Measurements from ENCODE around the gene STAT3.
"Not testable (repeated sequence)": the region's sequence is repeated elsewhere in the genome, so short reads cannot be mapped to it uniquely, and the experiment has no call there.

STAT3 gene

DNA sequence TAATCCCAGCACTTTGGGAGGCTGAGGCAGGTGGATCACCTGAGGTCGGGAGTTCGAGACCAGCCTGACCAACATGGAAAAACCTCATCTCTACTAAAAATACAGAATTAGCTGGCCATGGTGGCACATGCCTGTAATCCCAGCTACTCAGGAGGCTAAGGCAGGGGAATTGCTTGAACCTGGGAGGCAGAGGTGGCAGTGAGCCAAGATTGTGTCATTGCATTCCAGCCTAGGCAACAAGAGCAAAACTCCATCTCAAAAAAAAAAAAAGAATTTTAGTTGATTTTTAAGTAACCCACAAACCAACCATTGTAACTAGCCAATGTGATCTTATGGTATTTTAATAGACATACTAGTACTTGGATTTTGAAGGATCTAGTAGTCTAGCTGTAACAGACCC lies 27.9 kb downstream of the STAT3 start:
- not testable (repeated sequence) for DNase-seq (ENCODE audit: low read depth, low spot score); H3K4me3 ChIP-seq (ENCODE audit: low read length)

DNA sequence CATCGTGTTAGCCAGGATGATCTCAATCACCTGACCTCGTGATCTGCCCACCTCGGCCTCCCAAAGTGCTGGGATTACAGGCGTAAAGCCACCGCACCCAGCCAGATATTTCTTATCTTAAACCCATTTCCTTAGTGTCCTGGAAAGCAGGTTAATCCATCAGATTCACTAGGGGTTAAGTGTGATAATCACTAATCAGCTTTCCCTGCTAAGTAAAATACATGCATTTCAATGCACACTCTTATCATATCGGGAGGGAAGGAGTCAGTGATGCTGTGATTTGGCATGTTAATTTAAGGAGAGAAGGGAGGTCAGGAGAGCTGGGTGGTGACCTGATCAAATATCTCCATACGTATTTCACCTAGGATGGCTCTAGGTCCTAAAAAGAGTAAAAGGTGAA lies 29.1 kb downstream of the STAT3 start:
- H3K4me3 ChIP-seq (ENCODE audit: low read length), result no peak overlapping the region
- no peak for DNase-seq (ENCODE audit: low read depth, low spot score)

DNA sequence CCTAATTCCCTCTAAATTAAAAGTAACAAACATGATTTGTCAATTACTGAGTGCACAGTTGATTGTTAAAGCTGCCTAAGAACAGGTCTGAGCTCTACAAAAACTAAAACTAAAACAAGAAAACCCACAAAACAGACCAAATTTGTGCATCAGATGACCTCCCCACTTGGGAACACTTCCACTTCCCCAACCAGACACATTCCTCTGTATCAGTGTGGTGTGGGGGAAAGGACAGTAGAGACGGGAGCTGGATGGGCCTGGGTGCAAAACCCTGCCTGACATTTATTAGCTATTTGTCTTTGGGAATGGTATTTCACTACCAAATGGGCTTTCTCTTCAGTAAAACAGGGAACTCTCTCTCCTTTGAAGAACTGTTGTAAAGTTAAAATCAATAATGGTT lies 29.8 kb downstream of the STAT3 start:
- DNase-seq (ENCODE audit: low read depth, low spot score), result no peak
- H3K4me3 ChIP-seq (ENCODE audit: low read length), result no peak overlapping the region

DNA sequence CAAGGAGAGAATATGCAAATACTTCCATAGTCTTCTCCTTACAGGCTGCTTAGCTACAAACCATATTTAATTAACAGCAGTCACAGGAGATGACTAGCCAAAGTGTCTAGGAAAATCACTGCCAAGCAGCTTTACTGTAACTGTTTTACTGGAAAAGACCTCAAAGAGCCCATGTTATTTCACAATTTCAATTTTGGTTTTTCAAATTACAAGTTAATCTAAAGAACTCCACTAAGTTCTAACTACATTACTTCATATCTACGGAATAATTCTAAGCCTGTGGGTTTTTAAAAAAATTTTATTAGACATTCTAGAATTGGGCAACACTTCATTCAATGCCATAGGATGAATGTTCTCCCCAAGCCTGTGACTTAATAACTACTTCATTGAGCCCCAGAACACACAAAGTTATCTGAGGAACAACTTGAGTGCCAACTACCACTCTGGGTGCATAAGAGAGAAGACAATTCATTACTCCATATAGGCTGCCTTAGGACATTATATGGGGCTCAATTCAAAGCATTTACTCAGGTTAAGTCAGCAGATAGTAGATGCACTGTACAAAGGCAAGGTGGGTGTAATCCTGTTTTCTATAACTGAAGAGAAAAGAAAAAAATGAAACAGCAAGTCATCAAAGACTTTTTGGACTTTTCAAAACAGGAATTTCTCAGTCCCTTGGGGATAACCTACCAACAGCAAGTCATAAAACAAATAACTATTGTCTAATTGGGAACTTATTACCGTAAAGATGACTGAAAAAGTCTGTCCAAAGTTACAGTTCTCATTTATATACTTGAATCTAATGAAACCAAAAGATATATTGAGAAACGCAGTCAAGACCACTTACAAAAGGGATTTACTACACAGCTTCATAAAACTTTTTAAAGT lies 33.0 kb downstream of the STAT3 start:
- H3K4me3 ChIP-seq (ENCODE audit: low read length), result no peak overlapping the region
- DNase-seq (ENCODE audit: low read depth, low spot score), result no peak

DNA sequence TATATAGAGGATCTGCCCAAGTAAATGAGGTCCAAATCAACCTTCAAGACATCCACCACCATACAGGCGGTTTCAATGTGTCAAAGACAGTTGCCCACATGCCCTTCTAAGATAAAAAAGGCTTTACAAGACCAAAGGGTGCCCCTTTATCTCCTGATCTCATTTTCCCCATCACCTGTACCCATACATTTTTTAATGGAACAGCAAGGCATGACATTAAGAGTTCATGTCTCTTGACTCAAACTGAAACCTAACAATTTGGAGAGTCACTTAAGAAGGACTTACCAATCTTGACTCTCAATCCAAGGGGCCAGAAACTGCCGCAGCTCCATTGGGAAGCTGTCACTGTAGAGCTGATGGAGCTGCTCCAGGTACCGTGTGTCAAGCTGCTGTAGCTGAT lies 40.1 kb downstream of the STAT3 start:
- DNase-seq (ENCODE audit: low read depth, low spot score), result no peak

DNA sequence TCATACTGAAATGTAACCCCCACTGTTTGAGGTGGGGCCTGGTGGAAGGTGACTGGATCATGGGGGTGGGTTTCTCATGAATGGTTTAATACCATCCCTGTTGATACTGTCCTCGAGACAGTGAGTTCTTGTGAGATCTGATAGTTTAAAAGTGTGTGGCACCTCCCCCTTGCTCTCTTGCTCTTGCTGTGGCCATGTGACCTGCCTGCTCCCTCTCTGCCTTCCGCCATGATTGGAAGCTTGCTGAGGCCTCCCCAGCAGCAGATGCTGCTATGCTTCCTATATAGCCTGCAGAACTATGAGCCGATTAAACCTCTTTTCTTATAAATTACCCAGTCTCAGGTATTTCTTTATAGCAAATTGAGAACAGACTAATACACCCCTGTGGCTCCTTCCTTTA lies 40.6 kb downstream of the STAT3 start:
- no peak for DNase-seq (ENCODE audit: low read depth, low spot score)
- no peak overlapping the region for H3K4me3 ChIP-seq (ENCODE audit: low read length)

More for the DNA sequence above, 40.1 kb downstream of the STAT3 start:
- H3K4me3 ChIP-seq (ENCODE audit: low read length), result no peak overlapping the region

DNA sequence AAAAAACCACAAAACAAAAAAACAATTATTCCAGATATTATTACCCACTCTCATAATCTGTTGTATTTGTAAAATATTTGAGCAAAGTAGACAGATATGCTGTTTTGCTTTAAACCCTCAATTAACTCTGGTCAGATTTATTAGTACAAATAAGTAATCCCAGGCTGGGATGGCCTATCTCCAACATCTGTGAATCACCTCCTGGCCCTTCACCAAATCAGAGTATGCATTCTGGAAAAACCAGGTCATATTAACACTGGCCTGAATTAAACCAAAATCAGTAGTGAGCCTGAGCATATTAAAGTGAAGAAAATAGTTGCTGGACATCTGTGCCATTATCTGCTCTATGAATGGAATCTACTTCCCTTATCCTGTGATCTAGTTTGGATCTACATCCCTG lies 41.0 kb downstream of the STAT3 start:
- DNase-seq (ENCODE audit: low read depth, low spot score), result no peak

DNA sequence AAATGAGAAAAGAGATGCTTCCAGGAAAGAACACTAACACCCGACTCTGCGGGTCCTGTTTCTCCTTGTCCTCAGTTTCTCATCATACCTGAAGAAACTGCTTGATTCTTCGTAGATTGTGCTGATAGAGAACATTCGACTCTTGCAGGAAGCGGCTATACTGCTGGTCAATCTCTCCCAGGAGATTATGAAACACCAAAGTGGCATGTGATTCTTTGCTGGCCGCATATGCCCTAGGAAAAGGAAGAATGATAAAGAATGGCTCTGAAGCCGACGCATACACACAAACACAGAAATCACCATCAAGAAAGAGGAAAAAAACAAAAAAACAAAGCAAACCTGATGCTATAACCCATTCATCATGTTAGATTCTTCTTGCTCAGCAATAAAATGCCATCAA lies 41.8 kb downstream of the STAT3 start:
- no peak overlapping the region for H3K4me3 ChIP-seq (ENCODE audit: low read length)
- no peak for DNase-seq (ENCODE audit: low read depth, low spot score)

More for the DNA sequence above, 41.0 kb downstream of the STAT3 start:
- no peak overlapping the region for H3K4me3 ChIP-seq (ENCODE audit: low read length)

DNA sequence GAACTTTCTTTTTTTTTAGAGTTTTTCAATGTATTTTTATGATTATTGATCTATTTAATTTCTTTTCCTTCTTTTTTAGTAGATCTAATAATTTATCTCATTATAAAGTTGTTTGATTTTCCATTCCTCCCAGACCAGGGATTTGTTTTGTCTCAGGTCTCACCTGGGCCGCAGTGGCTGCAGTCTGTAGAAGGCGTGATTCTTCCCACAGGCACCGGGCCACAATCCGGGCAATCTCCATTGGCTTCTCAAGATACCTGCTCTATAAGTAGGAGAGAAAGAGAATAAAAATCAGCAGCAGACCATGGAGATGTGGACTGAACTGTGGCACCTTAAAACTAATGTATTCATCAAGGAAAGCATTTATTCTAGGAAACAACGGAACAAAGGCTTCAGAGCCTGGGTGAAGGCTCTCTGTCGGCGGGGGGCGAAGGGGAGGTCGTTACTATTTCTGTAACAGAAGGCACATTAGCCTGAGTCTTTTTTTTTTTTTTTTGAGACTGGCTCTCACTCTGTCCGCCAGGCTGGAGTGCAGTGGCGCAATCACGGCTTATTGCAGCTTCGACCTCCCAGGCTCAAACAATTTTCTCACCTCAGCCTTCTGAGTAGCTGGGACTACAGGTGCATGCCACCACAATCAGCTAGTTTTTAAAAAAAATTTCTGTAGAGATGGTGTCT lies 42.7 kb downstream of the STAT3 start:
- no peak overlapping the region for H3K4me3 ChIP-seq (ENCODE audit: low read length)
- no peak for DNase-seq (ENCODE audit: low read depth, low spot score)

DNA sequence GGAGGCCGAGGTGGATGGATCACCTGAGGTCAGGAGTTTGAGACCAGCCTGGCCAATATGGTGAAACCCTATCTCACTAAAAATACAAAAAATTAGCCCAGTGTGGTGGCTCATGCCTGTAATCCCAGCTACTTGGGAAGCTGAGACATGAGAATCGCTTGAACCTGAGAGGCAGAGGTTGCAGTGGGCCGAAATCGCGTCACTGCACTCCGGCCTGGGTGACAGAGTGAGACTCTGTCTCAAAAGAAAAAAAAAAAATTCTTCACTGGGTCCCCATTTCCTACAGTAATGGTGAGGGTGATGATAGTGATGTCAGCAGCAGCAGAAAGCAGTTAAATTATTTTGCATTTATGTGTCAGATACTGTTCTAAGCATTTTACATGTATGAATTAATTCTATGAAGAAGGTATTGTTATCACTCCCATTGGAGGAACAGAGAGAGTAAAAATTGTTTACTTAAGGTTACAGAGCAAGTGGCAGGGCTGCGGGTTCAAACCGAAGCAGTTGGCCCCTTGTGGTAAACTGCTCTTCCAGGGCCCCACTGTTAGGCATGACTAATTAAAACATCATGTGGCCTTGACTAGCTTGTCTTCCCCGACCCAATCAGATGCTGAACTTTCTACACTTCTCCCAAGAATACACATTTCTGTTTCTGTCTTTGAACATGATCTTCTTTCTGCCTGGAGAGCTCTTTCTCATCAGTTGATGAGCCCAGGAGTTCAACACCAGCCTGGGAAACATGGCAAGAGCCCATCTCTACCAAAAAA lies 45.8 kb downstream of the STAT3 start:
- no peak overlapping the region for H3K4me3 ChIP-seq (ENCODE audit: low read length)
- peak; percentile 57 for DNase-seq (ENCODE audit: low read depth, low spot score)

DNA sequence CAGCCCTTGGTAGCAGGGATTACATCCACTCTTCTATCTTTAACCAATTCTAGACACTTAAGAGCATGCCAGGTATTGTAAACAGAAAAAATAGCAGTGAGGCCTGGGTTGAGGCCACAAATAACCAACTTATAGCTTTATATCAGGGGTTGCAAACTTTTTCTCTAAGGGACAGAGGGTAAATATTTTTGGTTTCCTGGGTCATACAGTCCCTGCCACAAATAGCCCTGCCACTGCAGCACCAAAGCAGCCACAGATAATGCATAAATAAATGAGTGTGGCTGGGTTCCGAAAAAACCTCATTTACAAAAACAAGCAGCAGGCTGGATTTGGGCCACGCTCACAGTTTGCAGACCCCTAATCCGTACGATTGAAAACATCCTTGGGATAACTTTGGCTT lies 46.7 kb downstream of the STAT3 start:
- no peak overlapping the region for H3K4me3 ChIP-seq (ENCODE audit: low read length)
- DNase-seq (ENCODE audit: low read depth, low spot score), result no peak

DNA sequence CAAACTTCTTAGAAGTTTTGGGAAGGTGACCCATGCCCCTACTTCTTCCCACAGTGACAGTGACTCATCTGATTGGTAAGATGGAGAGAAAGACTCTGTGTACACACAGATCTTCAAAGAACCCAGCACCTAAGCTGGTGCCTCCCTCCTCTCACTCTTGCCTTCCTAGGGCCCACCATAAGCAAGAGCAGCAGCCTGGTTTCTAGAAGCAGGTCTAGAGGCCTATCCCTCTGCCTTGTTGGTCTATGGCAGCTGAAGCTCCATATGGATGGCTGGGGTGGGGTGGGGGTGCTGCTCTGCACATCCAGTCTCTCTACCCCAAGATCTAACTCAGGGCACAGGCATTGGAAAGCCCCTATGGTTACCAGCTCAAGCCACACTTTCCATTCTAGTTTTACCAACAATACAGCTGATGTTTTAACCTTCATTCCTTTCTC lies 47.5 kb downstream of the STAT3 start:
- H3K4me3 ChIP-seq (ENCODE audit: low read length), result no peak overlapping the region
- no peak for DNase-seq (ENCODE audit: low read depth, low spot score)

DNA sequence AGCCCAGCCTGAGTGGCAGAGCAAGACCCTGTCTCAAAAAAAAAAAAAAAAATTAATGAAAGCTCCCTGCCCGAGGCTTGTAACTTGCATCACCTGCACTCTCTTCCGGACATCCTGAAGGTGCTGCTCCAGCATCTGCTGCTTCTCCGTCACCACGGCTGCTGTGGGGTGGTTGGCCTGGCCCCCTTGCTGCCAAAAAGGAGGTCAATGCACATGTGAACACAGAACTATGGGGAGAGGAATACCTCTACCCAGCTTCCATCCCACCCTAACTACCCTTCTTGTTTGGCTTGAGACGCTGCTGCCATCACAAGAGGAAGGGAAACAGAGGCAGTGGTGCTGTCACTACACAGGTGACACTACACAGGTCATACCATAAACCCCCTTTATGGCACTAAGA lies 49.0 kb downstream of the STAT3 start:
- H3K4me3 ChIP-seq (ENCODE audit: low read length), result no peak overlapping the region

DNA sequence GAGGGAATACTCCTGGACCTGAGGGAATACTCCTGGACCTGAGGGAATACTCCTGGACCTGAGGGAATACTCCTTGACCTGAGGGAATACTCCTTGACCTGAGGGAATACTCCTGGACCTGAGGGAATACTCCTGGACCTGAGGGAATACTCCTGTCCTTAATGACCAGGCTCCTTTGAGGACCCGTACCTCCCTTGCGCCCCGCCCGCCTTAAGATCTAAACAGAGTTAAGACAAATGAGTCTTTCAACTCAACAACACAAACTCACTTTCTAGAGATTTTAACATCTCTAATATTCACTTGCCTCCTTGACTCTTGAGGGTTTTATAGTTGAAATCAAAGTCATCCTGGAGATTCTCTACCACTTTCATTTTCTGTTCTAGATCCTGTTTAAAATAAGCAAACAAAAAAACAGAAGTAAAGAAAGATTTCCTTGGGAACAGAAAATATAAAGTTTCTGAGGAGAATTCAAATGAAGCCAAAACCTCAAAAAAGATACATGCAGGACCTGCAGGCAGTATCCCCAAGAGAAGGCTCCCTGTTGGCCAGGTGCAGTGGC lies 49.7 kb downstream of the STAT3 start:
- DNase-seq (ENCODE audit: low read depth, low spot score), result no peak

More for the DNA sequence above, 49.0 kb downstream of the STAT3 start:
- no peak for DNase-seq (ENCODE audit: low read depth, low spot score)

DNA sequence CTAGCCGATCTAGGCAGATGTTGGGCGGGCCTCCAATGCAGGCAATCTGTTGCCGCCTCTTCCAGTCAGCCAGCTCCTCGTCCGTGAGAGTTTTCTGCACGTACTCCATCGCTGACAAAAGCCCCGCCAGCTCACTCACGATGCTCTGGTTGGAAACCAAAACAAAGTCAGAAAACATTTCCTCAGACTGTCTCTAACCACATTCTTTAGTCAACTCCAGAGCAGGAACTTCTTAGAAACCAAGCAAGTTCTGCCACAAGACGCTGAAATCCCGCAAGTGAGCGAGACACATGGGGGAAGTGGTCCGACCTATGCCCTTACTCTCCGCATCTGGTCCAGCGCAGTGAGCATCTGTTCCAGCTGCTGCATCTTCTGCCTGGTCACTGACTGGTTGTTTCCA lies 50.8 kb downstream of the STAT3 start:
- peak; percentile 92 for DNase-seq (ENCODE audit: low read depth, low spot score)

More for the DNA sequence above, 49.7 kb downstream of the STAT3 start:
- no peak overlapping the region for H3K4me3 ChIP-seq (ENCODE audit: low read length)

DNA sequence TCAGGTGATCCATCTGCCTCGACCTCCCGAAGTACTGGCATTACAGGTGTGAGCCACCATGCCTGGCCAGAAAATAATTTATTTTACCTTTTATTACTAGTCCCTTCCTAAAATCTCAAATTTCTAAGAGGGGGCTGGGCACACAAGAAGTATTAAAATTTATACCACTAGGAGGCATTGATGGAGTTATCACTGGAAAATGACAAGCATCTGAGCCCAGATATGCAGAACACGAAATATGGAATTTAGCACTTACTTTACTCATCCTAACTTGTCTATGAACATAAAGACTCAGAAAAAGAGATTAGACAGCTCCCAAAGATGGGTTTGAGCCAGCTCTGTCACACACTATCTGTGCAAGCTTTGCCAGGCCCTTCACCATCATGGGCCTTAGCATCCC lies 53.6 kb downstream of the STAT3 start:
- DNase-seq (ENCODE audit: low read depth, low spot score), result no peak
- no peak overlapping the region for H3K4me3 ChIP-seq (ENCODE audit: low read length)

More for the DNA sequence above, 50.8 kb downstream of the STAT3 start:
- no peak overlapping the region for H3K4me3 ChIP-seq (ENCODE audit: low read length)

DNA sequence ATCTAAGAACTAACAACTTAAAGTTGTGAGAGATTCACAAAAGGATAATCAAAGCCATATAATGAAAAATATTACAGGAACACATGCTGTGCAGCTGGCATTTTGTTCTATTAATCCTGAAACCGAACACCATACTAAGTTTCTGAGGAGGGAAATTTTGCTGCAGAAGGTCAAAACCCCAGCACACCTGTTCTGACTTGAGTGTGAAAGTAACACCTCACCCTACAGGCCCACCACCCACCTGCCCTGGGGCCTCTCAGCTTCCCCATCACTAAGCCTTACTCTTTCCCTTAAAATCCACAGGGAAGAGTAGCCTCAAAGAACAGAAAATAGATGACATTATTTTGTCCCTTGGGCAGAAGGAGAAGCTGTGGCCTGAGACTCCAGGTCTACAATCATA lies 55.2 kb downstream of the STAT3 start:
- H3K4me3 ChIP-seq (ENCODE audit: low read length), result no peak overlapping the region

DNA sequence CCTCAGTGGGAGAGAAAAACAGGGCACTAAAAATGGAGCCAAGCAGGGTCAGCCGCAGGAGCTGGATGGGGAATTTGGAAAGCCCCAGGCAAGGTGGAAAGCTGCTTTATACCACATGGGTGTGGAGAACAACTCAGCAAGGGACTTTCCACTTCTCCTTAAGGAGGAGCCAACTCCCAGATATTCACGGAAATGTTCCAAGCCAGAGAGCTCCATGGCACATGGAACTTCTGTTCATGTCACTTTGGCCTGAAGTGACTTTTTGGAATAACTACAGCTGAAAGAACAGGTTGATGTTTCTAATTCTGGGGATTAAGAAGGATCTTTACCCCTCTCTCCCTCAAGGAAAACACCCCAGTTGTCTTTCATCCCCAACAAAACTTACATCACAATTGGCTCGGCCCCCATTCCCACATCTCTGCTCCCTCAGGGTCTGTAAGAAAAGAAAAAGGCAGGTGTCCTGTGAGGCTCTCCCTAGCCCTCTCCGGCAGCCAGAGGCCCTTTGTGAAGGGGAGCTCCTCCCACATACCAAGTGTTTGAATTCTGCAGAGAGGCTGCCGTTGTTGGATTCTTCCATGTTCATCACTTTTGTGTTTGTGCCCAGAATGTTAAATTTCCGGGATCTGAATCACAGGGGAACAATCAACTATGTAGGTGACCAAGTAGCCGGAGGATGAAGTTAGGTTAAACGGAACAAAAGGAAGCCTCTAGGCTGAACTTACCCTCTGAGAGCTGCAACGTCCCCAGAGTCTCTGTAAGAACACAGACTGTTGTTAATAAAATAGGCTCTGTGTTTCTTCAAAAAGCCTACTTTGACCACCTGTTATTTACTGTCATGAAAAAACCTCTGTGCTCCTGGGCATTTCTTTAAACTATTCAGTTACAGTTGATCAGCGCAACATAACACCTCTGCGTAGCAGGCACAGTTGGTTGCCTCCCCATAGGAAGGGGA lies 58.9 kb downstream of the STAT3 start:
- no peak overlapping the region for H3K4me3 ChIP-seq (ENCODE audit: low read length)
- no peak for DNase-seq (ENCODE audit: low read depth, low spot score)

More for the DNA sequence above, 55.2 kb downstream of the STAT3 start:
- DNase-seq (ENCODE audit: low read depth, low spot score), result no peak

Measured in Jurkat, Clone E6-1 (cell line).